Endothelial cell (in vitro differentiated cells): Measurements from ENCODE around the gene NDUFB8. TPM values are rescaled to one million over a fixed set of nuclear protein-coding genes. Genes with fewer than 3 reads are reported as not detected.

Experiments used
- DNase-seq: peaks from one replicate; pipeline ENCODE4 v3.0.0; 2021; ENCODE audit warnings: low spot score
- H3K27ac Mint-ChIP-seq: one replicate; pipeline ENCODE4 v1.8.0; 2021; ENCODE audit warnings: mixed read lengths, inconsistent platforms; ENCODE audit not compliant: unreplicated experiment
- H3K27me3 Mint-ChIP-seq: one replicate; pipeline ENCODE4 v1.8.0; 2021; ENCODE audit warnings: mild to moderate bottlenecking, moderate library complexity, mixed read lengths, inconsistent platforms; ENCODE audit not compliant: unreplicated experiment
- H3K36me3 Mint-ChIP-seq: one replicate; pipeline ENCODE4 v1.8.0; 2021; ENCODE audit warnings: mild to moderate bottlenecking, low read depth, mixed read lengths, inconsistent platforms; ENCODE audit not compliant: unreplicated experiment
- H3K4me1 Mint-ChIP-seq: one replicate; pipeline ENCODE4 v1.8.0; 2021; ENCODE audit warnings: mild to moderate bottlenecking, mixed read lengths, inconsistent platforms; ENCODE audit not compliant: unreplicated experiment
- H3K4me3 Mint-ChIP-seq: one replicate; pipeline ENCODE4 v1.8.0; 2021; ENCODE audit warnings: mild to moderate bottlenecking, mixed read lengths, inconsistent platforms; ENCODE audit not compliant: unreplicated experiment
- H3K9me3 Mint-ChIP-seq: one replicate; pipeline ENCODE4 v1.8.0; 2021; ENCODE audit warnings: mixed read lengths, inconsistent platforms; ENCODE audit not compliant: unreplicated experiment
- CTCF ChIP-seq: fragments of 200-600 bp; sonication (generic); IDR thresholded peaks from one replicate; pipeline ENCODE4 v1.5.0; 2021; ENCODE audit warnings: antibody characterized with exemption; ENCODE audit not compliant: unreplicated experiment
- total RNA-seq: library from RNA; stranded (reverse); fragmentation: NEBNext Ultra II Directional; extraction: Animal tissue kit (Norgen Biotek cat#: 25700); gene quantifications from one replicate; pipeline ENCODE4 v1.2.1, GENCODE V29; 2021; ENCODE audit not compliant: unreplicated experiment

NDUFB8 gene
- total RNA-seq, 1 donor from 2014 or later = 171 TPM

GRCh38 chr10:100537475-100537874 is 7.8 kb upstream of the NDUFB8 start:
- Mint-ChIP-seq H3K27me3 (peaks cover 2% of the 10 kb centered on the region), H3K36me3 (peaks cover 9% of the 10 kb centered on the region), H3K9me3 (no peaks in the 10 kb centered on the region), H3K4me3 (no peak overlapping the region), H3K4me1 (peaks cover 13% of the 10 kb centered on the region), H3K27ac (no peak overlapping the region)
- DNase-seq = no peak
- no peak for TF ChIP-seq CTCF

- peak; percentile 79 for DNase-seq
- H3K27me3 Mint-ChIP-seq = peaks cover 2% of the 10 kb centered on the region
- H3K4me1 Mint-ChIP-seq = peaks cover 13% of the 10 kb centered on the region
- H3K27ac Mint-ChIP-seq = no peak within 1 kb of the TSS
- no peaks in the 10 kb centered on the region for H3K9me3 Mint-ChIP-seq
- TF ChIP-seq CTCF = peak; percentile 76
- no peak within 1 kb of the TSS for H3K4me3 Mint-ChIP-seq
- peaks cover 9% of the 10 kb centered on the region for H3K36me3 Mint-ChIP-seq
Measured at GRCh38 chr10:100535715-100536353, 6.2 kb upstream of the NDUFB8 start, which contains the start of gene HIF1AN. HIF1AN (plus strand) TSS chr10:100535943; CDS start chr10:100535959, 16 bp downstream.

GRCh38 chr10:100535338-100535714 is 5.7 kb upstream of the NDUFB8 start:
- H3K36me3 Mint-ChIP-seq = peaks cover 6% of the 10 kb centered on the region
- H3K4me3 Mint-ChIP-seq = no peak overlapping the region
- H3K9me3 Mint-ChIP-seq = no peaks in the 10 kb centered on the region
- H3K27ac Mint-ChIP-seq = no peak overlapping the region
- DNase-seq = no peak
- peaks cover 2% of the 10 kb centered on the region for H3K27me3 Mint-ChIP-seq
- H3K4me1 Mint-ChIP-seq = peaks cover 14% of the 10 kb centered on the region
- no peak for TF ChIP-seq CTCF

- Mint-ChIP-seq H3K9me3 (no peaks in the 10 kb centered on the region), H3K4me3 (no peak overlapping the region), H3K4me1 (peaks cover 20% of the 10 kb centered on the region), H3K36me3 (peaks cover 4% of the 10 kb centered on the region), H3K27me3 (peaks cover 2% of the 10 kb centered on the region), H3K27ac (no peak overlapping the region)
- DNase-seq = no peak
- TF ChIP-seq CTCF = no peak
Measured at GRCh38 chr10:100534726-100535125, 5.1 kb upstream of the NDUFB8 start.

- Mint-ChIP-seq H3K4me1 (peaks cover 26% of the 10 kb centered on the region), H3K4me3 (no peak overlapping the region), H3K27ac (no peak overlapping the region), H3K27me3 (no peaks in the 10 kb centered on the region), H3K9me3 (no peaks in the 10 kb centered on the region), H3K36me3 (peaks cover 6% of the 10 kb centered on the region)
- TF ChIP-seq CTCF = no peak
- DNase-seq = no peak
Measured at GRCh38 chr10:100531761-100532160, 2.1 kb upstream of the NDUFB8 start.
